ENCODE results near the gene FCMR.

The FCMR gene

DNA sequence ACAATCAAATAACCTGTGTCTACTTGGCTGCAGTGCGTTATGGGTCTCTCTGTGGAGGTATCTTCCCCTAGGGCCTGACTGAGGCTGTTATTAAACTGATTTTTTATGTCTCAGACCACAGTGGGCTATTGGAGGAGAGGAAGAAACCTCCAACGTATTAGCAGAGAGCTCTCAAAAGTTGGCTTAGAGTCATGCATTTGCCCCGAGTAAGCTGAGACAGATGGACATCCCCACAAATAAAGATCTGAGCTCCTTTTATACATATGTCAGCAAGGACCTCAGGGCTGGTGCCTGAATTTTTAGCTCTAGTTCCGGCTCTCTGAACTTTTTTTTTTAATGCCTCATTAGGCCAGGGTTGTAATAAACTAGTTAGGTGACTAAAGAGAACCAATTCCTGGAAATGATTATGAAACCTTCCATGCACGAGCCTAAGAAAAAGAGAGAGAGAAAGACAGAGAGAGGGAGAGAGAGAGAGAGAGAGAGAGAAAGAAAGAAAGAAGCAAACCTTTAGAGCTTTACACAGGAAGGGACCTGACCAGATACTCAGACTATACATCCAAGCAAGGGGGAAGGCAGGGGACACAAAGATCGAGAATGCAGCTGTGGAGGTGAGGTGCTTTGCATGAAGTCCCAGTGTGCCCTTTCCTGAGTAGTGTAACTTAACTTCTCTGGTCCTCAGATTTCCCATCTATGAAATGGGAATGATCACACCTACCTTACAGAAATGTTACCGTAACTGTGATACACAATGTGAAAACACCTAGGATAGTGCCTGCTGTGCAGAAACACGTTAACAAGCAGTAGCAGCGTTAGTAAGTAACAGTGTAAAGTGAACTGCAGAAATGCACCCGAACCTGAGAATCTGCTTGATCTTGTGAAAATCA lies 33.0 kb upstream of the FCMR start:
- no peak for ATAC-seq
- TF ChIP-seq, protein P1, sequence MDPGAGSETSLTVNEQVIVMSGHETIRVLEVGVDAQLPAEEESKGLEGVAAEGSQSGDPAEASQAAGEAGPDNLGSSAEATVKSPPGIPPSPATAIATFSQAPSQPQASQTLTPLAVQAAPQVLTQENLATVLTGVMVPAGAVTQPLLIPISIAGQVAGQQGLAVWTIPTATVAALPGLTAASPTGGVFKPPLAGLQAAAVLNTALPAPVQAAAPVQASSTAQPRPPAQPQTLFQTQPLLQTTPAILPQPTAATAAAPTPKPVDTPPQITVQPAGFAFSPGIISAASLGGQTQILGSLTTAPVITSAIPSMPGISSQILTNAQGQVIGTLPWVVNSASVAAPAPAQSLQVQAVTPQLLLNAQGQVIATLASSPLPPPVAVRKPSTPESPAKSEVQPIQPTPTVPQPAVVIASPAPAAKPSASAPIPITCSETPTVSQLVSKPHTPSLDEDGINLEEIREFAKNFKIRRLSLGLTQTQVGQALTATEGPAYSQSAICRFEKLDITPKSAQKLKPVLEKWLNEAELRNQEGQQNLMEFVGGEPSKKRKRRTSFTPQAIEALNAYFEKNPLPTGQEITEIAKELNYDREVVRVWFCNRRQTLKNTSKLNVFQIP (CRISPR knock-in tag; IDR thresholded peaks at IDR 0.05; ENCODE audit: borderline replicate concordance, low read depth): no peak
- no peak for TF ChIP-seq TOX (CRISPR knock-in tag; IDR thresholded peaks at IDR 0.05; ENCODE audit: borderline replicate concordance)
- no peak for TF ChIP-seq ZNF70 (CRISPR knock-in tag; IDR thresholded peaks at IDR 0.05)
- TF ChIP-seq OSR1 (CRISPR knock-in tag; IDR thresholded peaks at IDR 0.05): no peak
- no peak for TF ChIP-seq ZC3H10 (CRISPR knock-in tag; IDR thresholded peaks at IDR 0.05)
- no peak for TF ChIP-seq ZFP30 (CRISPR knock-in tag; IDR thresholded peaks at IDR 0.05)
- no peak for TF ChIP-seq TCF4 (CRISPR knock-in tag; IDR thresholded peaks at IDR 0.05; ENCODE audit: borderline replicate concordance)
- TF ChIP-seq ZNF8 (CRISPR knock-in tag; IDR thresholded peaks at IDR 0.05): no peak
- TF ChIP-seq, protein P2, sequence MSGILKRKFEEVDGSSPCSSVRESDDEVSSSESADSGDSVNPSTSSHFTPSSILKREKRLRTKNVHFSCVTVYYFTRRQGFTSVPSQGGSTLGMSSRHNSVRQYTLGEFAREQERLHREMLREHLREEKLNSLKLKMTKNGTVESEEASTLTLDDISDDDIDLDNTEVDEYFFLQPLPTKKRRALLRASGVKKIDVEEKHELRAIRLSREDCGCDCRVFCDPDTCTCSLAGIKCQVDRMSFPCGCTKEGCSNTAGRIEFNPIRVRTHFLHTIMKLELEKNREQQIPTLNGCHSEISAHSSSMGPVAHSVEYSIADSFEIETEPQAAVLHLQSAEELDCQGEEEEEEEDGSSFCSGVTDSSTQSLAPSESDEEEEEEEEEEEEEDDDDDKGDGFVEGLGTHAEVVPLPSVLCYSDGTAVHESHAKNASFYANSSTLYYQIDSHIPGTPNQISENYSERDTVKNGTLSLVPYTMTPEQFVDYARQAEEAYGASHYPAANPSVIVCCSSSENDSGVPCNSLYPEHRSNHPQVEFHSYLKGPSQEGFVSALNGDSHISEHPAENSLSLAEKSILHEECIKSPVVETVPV (CRISPR knock-in tag; IDR thresholded peaks at IDR 0.05): no peak
- no peak for TF ChIP-seq ZNF565 (CRISPR knock-in tag; conservative IDR thresholded peaks at IDR 0.05; ENCODE audit: low read depth)
- no peak for TF ChIP-seq ESRRG (CRISPR knock-in tag; IDR thresholded peaks at IDR 0.05)
- no peak for TF ChIP-seq ZFP3 (CRISPR knock-in tag; IDR thresholded peaks at IDR 0.05)
- TF ChIP-seq PATZ1 (CRISPR knock-in tag; IDR thresholded peaks at IDR 0.05; ENCODE audit: borderline replicate concordance): no peak
- TF ChIP-seq BACH2 (CRISPR knock-in tag; IDR thresholded peaks at IDR 0.05; ENCODE audit: borderline replicate concordance): no peak
- no peak for TF ChIP-seq ARNTL (CRISPR knock-in tag; IDR thresholded peaks at IDR 0.05; ENCODE audit: borderline replicate concordance, low read depth)
- no peak for TF ChIP-seq SNAI2 (CRISPR knock-in tag; IDR thresholded peaks at IDR 0.05)
- no peak for TF ChIP-seq ISL1 (CRISPR knock-in tag; IDR thresholded peaks at IDR 0.05)

GRCh38 chr1:206953626-206954025 lies 31.9 kb upstream of the FCMR start:
- ATAC-seq: no peak
- TF ChIP-seq ESRRG (CRISPR knock-in tag; IDR thresholded peaks at IDR 0.05) (no peak), TSHZ2 (CRISPR knock-in tag; IDR thresholded peaks at IDR 0.05) (no peak), ARNTL (CRISPR knock-in tag; IDR thresholded peaks at IDR 0.05; ENCODE audit: borderline replicate concordance, low read depth) (no peak), ZNF70 (CRISPR knock-in tag; IDR thresholded peaks at IDR 0.05) (no peak)

DNA sequence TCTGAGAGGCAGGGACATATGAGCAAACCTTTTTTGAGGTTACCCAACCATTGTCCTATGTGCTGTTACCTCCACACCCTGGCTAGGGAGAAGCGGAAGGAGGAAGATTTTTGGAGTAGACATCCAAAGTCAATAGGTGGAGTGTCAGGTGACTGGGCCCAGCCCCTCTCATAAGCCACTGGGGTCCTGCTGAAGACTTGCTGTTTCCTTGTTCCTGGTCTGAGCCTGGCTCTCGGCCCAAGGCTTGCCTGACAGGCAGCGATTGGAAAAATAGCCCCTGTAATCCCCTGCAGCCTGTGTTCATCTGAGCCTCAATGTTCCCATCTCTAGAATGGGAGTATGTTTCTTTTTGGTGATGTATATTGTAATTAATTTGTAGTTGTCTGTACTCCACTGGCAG lies 31.4 kb upstream of the FCMR start:
- ATAC-seq: no peak
- TF ChIP-seq CREB5 (CRISPR knock-in tag; IDR thresholded peaks at IDR 0.05; ENCODE audit: low read depth) (no peak), PATZ1 (CRISPR knock-in tag; IDR thresholded peaks at IDR 0.05; ENCODE audit: borderline replicate concordance) (no peak), TSHZ2 (CRISPR knock-in tag; IDR thresholded peaks at IDR 0.05) (no peak), BACH2 (CRISPR knock-in tag; IDR thresholded peaks at IDR 0.05; ENCODE audit: borderline replicate concordance) (no peak), TCF4 (CRISPR knock-in tag; IDR thresholded peaks at IDR 0.05; ENCODE audit: borderline replicate concordance) (no peak), RARB (CRISPR knock-in tag; IDR thresholded peaks at IDR 0.05) (no peak)
- TF ChIP-seq, protein P1 (CRISPR knock-in tag; IDR thresholded peaks at IDR 0.05; ENCODE audit: borderline replicate concordance, low read depth): no peak

Data from SK-N-SH treated with all-trans-retinoic acid at 6 μM for 48 hours (cell line).